ENCODE results near the gene GRIP1.

GRCh38 chr12:66623455-66623854 is 55.4 kb downstream of the GRIP1 start:
- TF ChIP-seq CTCF (IDR thresholded peaks at IDR 0.05; ENCODE audit: extremely low read depth in 1 of 2, insufficient read depth in 1 of 2, low read depth in 1 of 2, low read length in 2 of 2) = no peak
- peak; percentile 3 for TF ChIP-seq JUN (IDR thresholded peaks at IDR 0.05; ENCODE audit: borderline replicate concordance, insufficient read depth, insufficient read length, low read depth)
- TF ChIP-seq POLR2A (IDR thresholded peaks at IDR 0.05; ENCODE audit: low read depth, low read length) = no peak

Measured in endothelial cell of umbilical vein (primary cell).